Adrenal gland (tissue), 5 donors: ENCODE data around the gene INTS1.

ENCODE experiments used
- POLR2A ChIP-seq, 2 donors: fragments of 450-650 bp; IDR thresholded peaks; one replicate each; pipeline ENCODE4 v1.6.1; 2017; ENCODE audit warnings: antibody characterized with exemption in 2 of 2, mild to moderate bottlenecking in 2 of 2, moderate library complexity in 1 of 2
- TF ChIP-seq, protein P1 (sequence below), 6 experiments: fragments of 450-650 bp in 4 of 6; fragments of 200-600 bp in 2 of 6; sonication (generic) in 1 of 6; IDR thresholded peaks; 1 replicate in 5 of 6; 2 replicates in 1 of 6; pipeline versions ENCODE4 v1.5.1 to v1.8.0; 2016 to 2021; ENCODE audit warnings: antibody characterized with exemption in 6 of 6, mild to moderate bottlenecking in 2 of 6, moderate library complexity in 1 of 6
- donor health status: DM: no; HTN: no; CAD: no.

GRCh38 chr7:1536743-1537534 lies 32.8 kb upstream of the INTS1 start:
- TF ChIP-seq, protein P1, sequence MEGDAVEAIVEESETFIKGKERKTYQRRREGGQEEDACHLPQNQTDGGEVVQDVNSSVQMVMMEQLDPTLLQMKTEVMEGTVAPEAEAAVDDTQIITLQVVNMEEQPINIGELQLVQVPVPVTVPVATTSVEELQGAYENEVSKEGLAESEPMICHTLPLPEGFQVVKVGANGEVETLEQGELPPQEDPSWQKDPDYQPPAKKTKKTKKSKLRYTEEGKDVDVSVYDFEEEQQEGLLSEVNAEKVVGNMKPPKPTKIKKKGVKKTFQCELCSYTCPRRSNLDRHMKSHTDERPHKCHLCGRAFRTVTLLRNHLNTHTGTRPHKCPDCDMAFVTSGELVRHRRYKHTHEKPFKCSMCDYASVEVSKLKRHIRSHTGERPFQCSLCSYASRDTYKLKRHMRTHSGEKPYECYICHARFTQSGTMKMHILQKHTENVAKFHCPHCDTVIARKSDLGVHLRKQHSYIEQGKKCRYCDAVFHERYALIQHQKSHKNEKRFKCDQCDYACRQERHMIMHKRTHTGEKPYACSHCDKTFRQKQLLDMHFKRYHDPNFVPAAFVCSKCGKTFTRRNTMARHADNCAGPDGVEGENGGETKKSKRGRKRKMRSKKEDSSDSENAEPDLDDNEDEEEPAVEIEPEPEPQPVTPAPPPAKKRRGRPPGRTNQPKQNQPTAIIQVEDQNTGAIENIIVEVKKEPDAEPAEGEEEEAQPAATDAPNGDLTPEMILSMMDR (IDR thresholded peaks at IDR 0.05), result no peak
- TF ChIP-seq POLR2A (IDR thresholded peaks at IDR 0.05), result peak; percentile 61 to 89
